Measurements from ENCODE around the gene SH2D3A.

The SH2D3A gene

DNA sequence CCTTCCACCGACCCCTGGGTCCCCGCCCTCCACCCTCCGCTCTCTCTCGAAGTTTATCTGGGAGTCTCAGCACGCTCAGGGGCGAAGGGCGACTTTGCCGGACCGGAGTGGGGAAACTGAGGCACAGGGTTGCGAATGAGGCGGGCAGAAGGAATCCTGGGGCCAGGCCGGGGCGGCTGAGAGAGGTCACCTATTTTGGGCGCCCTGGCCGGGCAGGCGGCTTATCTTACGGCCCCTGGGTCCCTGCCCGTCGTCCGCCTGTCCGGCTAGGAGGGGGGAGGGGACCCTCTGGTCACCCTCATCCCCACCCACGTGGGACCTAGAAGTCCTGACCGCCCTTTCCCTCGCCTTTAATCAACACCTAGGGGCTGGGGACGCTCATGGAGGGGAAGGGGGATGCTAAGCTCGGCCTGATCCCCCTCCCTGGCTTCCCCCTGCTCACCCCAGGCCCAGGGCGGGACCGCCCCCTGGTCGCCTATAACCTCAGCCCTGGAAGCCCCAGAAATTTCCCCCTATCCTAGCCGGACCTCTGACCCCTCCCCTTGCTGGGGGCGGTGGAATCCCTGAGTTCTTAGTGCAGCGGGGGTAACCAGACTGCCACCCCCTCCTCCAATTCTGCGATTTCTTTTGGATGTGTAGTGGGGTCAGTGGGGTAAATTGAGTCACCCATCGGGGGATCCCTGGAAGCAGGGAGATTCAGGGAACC is 27.2 kb downstream of the SH2D3A start (continued):
- TF ChIP-seq, protein P1, sequence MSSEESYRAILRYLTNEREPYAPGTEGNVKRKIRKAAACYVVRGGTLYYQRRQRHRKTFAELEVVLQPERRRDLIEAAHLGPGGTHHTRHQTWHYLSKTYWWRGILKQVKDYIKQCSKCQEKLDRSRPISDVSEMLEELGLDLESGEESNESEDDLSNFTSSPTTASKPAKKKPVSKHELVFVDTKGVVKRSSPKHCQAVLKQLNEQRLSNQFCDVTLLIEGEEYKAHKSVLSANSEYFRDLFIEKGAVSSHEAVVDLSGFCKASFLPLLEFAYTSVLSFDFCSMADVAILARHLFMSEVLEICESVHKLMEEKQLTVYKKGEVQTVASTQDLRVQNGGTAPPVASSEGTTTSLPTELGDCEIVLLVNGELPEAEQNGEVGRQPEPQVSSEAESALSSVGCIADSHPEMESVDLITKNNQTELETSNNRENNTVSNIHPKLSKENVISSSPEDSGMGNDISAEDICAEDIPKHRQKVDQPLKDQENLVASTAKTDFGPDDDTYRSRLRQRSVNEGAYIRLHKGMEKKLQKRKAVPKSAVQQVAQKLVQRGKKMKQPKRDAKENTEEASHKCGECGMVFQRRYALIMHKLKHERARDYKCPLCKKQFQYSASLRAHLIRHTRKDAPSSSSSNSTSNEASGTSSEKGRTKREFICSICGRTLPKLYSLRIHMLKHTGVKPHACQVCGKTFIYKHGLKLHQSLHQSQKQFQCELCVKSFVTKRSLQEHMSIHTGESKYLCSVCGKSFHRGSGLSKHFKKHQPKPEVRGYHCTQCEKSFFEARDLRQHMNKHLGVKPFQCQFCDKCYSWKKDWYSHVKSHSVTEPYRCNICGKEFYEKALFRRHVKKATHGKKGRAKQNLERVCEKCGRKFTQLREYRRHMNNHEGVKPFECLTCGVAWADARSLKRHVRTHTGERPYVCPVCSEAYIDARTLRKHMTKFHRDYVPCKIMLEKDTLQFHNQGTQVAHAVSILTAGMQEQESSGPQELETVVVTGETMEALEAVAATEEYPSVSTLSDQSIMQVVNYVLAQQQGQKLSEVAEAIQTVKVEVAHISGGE (tag by site-specific recombination; conservative IDR thresholded peaks at IDR 0.05; ENCODE audit: low read depth): no peak
- TF ChIP-seq ZNF248 (tag by site-specific recombination; IDR thresholded peaks at IDR 0.05) (no peak), ZNF112 (tag by site-specific recombination; IDR thresholded peaks at IDR 0.05) (no peak), ZNF677 (tag by site-specific recombination; IDR thresholded peaks at IDR 0.05) (no peak), ZNF561 (tag by site-specific recombination; IDR thresholded peaks at IDR 0.05; ENCODE audit: borderline replicate concordance) (no peak), HOXA7 (CRISPR knock-in tag; IDR thresholded peaks at IDR 0.05; ENCODE audit: borderline replicate concordance) (no peak), GFI1B (tag by site-specific recombination; IDR thresholded peaks at IDR 0.05) (no peak), ZNF664 (tag by site-specific recombination; IDR thresholded peaks at IDR 0.05) (no peak), ZBTB8A (tag by site-specific recombination; IDR thresholded peaks at IDR 0.05) (peak; percentile 38), ZNF146 (tag by site-specific recombination; IDR thresholded peaks at IDR 0.05) (no peak), ZBTB17 (tag by site-specific recombination; IDR thresholded peaks at IDR 0.05) (no peak)
- TF ChIP-seq, protein P2, sequence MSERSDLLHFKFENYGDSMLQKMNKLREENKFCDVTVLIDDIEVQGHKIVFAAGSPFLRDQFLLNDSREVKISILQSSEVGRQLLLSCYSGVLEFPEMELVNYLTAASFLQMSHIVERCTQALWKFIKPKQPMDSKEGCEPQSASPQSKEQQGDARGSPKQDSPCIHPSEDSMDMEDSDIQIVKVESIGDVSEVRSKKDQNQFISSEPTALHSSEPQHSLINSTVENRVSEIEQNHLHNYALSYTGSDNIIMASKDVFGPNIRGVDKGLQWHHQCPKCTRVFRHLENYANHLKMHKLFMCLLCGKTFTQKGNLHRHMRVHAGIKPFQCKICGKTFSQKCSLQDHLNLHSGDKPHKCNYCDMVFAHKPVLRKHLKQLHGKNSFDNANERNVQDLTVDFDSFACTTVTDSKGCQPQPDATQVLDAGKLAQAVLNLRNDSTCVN (tag by site-specific recombination; optimal IDR thresholded peaks at IDR 0.05): no peak
- TF ChIP-seq, protein P3, sequence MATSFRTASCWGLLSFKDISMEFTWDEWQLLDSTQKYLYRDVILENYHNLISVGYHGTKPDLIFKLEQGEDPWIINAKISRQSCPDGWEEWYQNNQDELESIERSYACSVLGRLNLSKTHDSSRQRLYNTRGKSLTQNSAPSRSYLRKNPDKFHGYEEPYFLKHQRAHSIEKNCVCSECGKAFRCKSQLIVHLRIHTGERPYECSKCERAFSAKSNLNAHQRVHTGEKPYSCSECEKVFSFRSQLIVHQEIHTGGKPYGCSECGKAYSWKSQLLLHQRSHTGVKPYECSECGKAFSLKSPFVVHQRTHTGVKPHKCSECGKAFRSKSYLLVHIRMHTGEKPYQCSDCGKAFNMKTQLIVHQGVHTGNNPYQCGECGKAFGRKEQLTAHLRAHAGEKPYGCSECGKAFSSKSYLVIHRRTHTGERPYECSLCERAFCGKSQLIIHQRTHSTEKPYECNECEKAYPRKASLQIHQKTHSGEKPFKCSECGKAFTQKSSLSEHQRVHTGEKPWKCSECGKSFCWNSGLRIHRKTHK (tag by site-specific recombination; IDR thresholded peaks at IDR 0.05): no peak
- TF ChIP-seq, protein P4, sequence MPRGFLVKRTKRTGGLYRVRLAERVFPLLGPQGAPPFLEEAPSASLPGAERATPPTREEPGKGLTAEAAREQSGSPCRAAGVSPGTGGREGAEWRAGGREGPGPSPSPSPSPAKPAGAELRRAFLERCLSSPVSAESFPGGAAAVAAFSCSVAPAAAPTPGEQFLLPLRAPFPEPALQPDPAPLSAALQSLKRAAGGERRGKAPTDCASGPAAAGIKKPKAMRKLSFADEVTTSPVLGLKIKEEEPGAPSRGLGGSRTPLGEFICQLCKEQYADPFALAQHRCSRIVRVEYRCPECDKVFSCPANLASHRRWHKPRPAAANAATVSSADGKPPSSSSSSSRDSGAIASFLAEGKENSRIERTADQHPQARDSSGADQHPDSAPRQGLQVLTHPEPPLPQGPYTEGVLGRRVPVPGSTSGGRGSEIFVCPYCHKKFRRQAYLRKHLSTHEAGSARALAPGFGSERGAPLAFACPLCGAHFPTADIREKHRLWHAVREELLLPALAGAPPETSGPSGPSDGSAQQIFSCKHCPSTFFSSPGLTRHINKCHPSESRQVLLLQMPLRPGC (tag by site-specific recombination; IDR thresholded peaks at IDR 0.05): no peak
- TF ChIP-seq, protein P5, sequence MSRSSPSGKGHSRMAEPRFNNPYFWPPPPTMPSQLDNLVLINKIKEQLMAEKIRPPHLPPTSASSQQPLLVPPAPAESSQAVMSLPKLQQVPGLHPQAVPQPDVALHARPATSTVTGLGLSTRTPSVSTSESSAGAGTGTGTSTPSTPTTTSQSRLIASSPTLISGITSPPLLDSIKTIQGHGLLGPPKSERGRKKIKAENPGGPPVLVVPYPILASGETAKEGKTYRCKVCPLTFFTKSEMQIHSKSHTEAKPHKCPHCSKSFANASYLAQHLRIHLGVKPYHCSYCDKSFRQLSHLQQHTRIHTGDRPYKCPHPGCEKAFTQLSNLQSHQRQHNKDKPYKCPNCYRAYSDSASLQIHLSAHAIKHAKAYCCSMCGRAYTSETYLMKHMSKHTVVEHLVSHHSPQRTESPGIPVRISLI (tag by site-specific recombination; IDR thresholded peaks at IDR 0.05): no peak
- TF ChIP-seq, protein P6, sequence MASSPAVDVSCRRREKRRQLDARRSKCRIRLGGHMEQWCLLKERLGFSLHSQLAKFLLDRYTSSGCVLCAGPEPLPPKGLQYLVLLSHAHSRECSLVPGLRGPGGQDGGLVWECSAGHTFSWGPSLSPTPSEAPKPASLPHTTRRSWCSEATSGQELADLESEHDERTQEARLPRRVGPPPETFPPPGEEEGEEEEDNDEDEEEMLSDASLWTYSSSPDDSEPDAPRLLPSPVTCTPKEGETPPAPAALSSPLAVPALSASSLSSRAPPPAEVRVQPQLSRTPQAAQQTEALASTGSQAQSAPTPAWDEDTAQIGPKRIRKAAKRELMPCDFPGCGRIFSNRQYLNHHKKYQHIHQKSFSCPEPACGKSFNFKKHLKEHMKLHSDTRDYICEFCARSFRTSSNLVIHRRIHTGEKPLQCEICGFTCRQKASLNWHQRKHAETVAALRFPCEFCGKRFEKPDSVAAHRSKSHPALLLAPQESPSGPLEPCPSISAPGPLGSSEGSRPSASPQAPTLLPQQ (tag by site-specific recombination; IDR thresholded peaks at IDR 0.05): no peak
- TF ChIP-seq, protein P7, sequence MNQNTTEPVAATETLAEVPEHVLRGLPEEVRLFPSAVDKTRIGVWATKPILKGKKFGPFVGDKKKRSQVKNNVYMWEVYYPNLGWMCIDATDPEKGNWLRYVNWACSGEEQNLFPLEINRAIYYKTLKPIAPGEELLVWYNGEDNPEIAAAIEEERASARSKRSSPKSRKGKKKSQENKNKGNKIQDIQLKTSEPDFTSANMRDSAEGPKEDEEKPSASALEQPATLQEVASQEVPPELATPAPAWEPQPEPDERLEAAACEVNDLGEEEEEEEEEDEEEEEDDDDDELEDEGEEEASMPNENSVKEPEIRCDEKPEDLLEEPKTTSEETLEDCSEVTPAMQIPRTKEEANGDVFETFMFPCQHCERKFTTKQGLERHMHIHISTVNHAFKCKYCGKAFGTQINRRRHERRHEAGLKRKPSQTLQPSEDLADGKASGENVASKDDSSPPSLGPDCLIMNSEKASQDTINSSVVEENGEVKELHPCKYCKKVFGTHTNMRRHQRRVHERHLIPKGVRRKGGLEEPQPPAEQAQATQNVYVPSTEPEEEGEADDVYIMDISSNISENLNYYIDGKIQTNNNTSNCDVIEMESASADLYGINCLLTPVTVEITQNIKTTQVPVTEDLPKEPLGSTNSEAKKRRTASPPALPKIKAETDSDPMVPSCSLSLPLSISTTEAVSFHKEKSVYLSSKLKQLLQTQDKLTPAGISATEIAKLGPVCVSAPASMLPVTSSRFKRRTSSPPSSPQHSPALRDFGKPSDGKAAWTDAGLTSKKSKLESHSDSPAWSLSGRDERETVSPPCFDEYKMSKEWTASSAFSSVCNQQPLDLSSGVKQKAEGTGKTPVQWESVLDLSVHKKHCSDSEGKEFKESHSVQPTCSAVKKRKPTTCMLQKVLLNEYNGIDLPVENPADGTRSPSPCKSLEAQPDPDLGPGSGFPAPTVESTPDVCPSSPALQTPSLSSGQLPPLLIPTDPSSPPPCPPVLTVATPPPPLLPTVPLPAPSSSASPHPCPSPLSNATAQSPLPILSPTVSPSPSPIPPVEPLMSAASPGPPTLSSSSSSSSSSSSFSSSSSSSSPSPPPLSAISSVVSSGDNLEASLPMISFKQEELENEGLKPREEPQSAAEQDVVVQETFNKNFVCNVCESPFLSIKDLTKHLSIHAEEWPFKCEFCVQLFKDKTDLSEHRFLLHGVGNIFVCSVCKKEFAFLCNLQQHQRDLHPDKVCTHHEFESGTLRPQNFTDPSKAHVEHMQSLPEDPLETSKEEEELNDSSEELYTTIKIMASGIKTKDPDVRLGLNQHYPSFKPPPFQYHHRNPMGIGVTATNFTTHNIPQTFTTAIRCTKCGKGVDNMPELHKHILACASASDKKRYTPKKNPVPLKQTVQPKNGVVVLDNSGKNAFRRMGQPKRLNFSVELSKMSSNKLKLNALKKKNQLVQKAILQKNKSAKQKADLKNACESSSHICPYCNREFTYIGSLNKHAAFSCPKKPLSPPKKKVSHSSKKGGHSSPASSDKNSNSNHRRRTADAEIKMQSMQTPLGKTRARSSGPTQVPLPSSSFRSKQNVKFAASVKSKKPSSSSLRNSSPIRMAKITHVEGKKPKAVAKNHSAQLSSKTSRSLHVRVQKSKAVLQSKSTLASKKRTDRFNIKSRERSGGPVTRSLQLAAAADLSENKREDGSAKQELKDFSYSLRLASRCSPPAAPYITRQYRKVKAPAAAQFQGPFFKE (tag by site-specific recombination; IDR thresholded peaks at IDR 0.05; ENCODE audit: borderline replicate concordance): no peak
- TF ChIP-seq, protein P8, sequence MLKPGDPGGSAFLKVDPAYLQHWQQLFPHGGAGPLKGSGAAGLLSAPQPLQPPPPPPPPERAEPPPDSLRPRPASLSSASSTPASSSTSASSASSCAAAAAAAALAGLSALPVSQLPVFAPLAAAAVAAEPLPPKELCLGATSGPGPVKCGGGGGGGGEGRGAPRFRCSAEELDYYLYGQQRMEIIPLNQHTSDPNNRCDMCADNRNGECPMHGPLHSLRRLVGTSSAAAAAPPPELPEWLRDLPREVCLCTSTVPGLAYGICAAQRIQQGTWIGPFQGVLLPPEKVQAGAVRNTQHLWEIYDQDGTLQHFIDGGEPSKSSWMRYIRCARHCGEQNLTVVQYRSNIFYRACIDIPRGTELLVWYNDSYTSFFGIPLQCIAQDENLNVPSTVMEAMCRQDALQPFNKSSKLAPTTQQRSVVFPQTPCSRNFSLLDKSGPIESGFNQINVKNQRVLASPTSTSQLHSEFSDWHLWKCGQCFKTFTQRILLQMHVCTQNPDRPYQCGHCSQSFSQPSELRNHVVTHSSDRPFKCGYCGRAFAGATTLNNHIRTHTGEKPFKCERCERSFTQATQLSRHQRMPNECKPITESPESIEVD (tag by site-specific recombination; IDR thresholded peaks at IDR 0.05): no peak
- TF ChIP-seq, protein P9, sequence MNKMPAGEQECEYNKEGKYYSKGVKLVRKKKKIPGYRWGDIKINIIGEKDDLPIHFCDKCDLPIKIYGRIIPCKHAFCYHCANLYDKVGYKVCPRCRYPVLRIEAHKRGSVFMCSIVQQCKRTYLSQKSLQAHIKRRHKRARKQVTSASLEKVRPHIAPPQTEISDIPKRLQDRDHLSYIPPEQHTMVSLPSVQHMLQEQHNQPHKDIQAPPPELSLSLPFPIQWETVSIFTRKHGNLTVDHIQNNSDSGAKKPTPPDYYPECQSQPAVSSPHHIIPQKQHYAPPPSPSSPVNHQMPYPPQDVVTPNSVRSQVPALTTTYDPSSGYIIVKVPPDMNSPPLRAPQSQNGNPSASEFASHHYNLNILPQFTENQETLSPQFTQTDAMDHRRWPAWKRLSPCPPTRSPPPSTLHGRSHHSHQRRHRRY (tag by site-specific recombination; IDR thresholded peaks at IDR 0.05): no peak

All from HEK293 (cell line).